ENCODE measurements around the gene EFCAB10.
"Not testable (repeated sequence)": the region's sequence is repeated elsewhere in the genome, so short reads cannot be mapped to it uniquely, and the experiment has no call there.

EFCAB10 gene

GRCh38 chr7:105519353-105519752, 61.9 kb downstream of the EFCAB10 start:
- Histone ChIP-seq H4K20me1 (peaks cover 61% of the 10 kb centered on the region), H3K36me3 (peaks cover 35% of the 10 kb centered on the region), H3K27ac (no peak overlapping the region), H3K4me2 (no peak overlapping the region), H3K27me3 (no peaks in the 10 kb centered on the region), H3K9ac (no peak overlapping the region), H3K9me3 (no peaks in the 10 kb centered on the region), H3K4me3 (no peak overlapping the region), H3K4me1 (peaks cover 19% of the 10 kb centered on the region)
- no peak for TF ChIP-seq Cebpa-rat (IDR thresholded peaks at IDR 0.05)

- H3K4me2 ChIP-seq, H3K9me3 ChIP-seq, H3K27me3 ChIP-seq, H3K9ac ChIP-seq, H3K27ac ChIP-seq, H3K4me3 ChIP-seq: not testable (repeated sequence)
- Histone ChIP-seq H4K20me1 (peaks cover 87% of the 10 kb centered on the region), H3K4me1 (peaks cover 12% of the 10 kb centered on the region), H3K36me3 (peaks cover 48% of the 10 kb centered on the region)
Measured at GRCh38 chr7:105515610-105516009, 65.7 kb downstream of the EFCAB10 start.

Measured in BLaER1 (cell line).